ENCODE results near the gene NDUFB3.

DNA sequence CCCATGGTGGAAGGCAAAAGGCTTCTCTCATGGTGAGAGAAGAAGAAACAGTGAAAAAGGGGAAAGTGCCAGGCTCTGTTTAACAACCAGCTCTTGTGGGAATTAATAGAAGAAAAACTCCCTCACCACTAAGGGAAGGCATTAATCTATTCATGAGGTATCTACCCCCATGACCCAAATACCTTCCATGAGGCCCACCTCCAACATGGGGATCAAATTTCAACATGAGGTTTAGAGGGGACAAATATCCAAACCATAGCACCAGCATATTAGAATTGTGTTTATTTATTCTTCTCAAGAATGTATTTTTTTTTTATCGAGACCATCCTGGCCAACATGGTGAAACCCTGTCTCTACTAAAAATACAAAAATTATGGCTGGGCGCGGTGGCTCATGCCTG lies 39.3 kb downstream of the NDUFB3 start:
- TF ChIP-seq, protein P1, sequence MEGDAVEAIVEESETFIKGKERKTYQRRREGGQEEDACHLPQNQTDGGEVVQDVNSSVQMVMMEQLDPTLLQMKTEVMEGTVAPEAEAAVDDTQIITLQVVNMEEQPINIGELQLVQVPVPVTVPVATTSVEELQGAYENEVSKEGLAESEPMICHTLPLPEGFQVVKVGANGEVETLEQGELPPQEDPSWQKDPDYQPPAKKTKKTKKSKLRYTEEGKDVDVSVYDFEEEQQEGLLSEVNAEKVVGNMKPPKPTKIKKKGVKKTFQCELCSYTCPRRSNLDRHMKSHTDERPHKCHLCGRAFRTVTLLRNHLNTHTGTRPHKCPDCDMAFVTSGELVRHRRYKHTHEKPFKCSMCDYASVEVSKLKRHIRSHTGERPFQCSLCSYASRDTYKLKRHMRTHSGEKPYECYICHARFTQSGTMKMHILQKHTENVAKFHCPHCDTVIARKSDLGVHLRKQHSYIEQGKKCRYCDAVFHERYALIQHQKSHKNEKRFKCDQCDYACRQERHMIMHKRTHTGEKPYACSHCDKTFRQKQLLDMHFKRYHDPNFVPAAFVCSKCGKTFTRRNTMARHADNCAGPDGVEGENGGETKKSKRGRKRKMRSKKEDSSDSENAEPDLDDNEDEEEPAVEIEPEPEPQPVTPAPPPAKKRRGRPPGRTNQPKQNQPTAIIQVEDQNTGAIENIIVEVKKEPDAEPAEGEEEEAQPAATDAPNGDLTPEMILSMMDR (IDR thresholded peaks at IDR 0.05) = no peak
- TF ChIP-seq EP300 (IDR thresholded peaks at IDR 0.05) = no peak
- TF ChIP-seq POLR2AphosphoS5 (IDR thresholded peaks at IDR 0.05) = no peak
